ENCODE results near the gene CACNA2D2. TPM values are rescaled to one million over a fixed set of nuclear protein-coding genes. Genes with fewer than 3 reads are reported as not detected.

CACNA2D2 gene
- polyA plus RNA-seq, 1 of the 3 experiments (the other 2 are of a cell fraction), result 1.1 TPM

- peaks cover 0 to 75% of the 10 kb centered on the region in 2 experiments; a peak in 1 of 4 replicates for H3K4me1 ChIP-seq (ENCODE audit: control insufficient read depth in 1 of 2, insufficient read depth in 2 of 2, low read depth in 1 of 2, low read length in 1 of 2)
- H3K9ac ChIP-seq, result no peak overlapping the region
Measured at GRCh38 chr3:50415816-50416215, 87.6 kb downstream of the CACNA2D2 start.

GRCh38 chr3:50415061-50415460 lies 88.4 kb downstream of the CACNA2D2 start:
- peak overlapping the region in 1 of 2 experiments; percentile 45; a peak in 1 of 4 replicates for H3K27ac ChIP-seq (ENCODE audit: low read depth in 2 of 2, low read length in 1 of 2)
- no peaks in the 10 kb centered on the region for H3K9me2 ChIP-seq
- peaks cover 0 to 74% of the 10 kb centered on the region in 2 experiments; a peak in 1 of 4 replicates for H3K4me1 ChIP-seq (ENCODE audit: control insufficient read depth in 1 of 2, insufficient read depth in 2 of 2, low read depth in 1 of 2, low read length in 1 of 2)
- no peak overlapping the region for H3K9ac ChIP-seq
- H3K9me3 ChIP-seq, result no peaks in the 10 kb centered on the region
- DNase-seq, result no peak
- no peaks in the 10 kb centered on the region for H3K79me2 ChIP-seq (ENCODE audit: insufficient read depth)
- no peaks in the 10 kb centered on the region for H3F3A ChIP-seq (replicated peaks; ENCODE audit: insufficient read depth)
- TF ChIP-seq MEF2A (IDR thresholded peaks at IDR 0.05; ENCODE audit: borderline replicate concordance, low read depth), result no peak
- TF ChIP-seq MAX (IDR thresholded peaks at IDR 0.05; ENCODE audit: low read depth), result no peak
- TF ChIP-seq GATA2 (CRISPR knock-in tag; IDR thresholded peaks at IDR 0.05), result no peak
- no peak for TF ChIP-seq FOXJ3 (CRISPR knock-in tag; IDR thresholded peaks at IDR 0.05)
- no peak for TF ChIP-seq NRF1 (IDR thresholded peaks at IDR 0.05; ENCODE audit: low read depth, low read length)
- TF ChIP-seq SMC3 (IDR thresholded peaks at IDR 0.05; ENCODE audit: low read depth, low read length), result no peak
- TF ChIP-seq NFIC (IDR thresholded peaks at IDR 0.05; ENCODE audit: borderline replicate concordance), result no peak
- TF ChIP-seq RFX5 (IDR thresholded peaks at IDR 0.05; ENCODE audit: low read length), result no peak
- no peak for TF ChIP-seq REST (IDR thresholded peaks at IDR 0.05; ENCODE audit: low read depth, low read length)
- no peak for TF ChIP-seq JUND (IDR thresholded peaks at IDR 0.05)
- CTCF ChIA-PET, result interaction anchor here (2.6 to 6.5 kb wide), 2 partner anchors 12 to 29 kb away, joined by 9 to 43 read pairs; no protein-coding TSS in a partner anchor
- no peaks in the 10 kb centered on the region for H3K36me3 ChIP-seq (replicated peaks in 1 of 2; ENCODE audit: control insufficient read depth in 1 of 2, insufficient read depth in 2 of 2, low read length in 1 of 2)
- 54% methylated on average over 2 of the region's 4 CpGs for WGBS (ENCODE audit: low lambda C conversion rate)
- no peak overlapping the region for H3K4me3 ChIP-seq (ENCODE audit: low read depth in 2 of 2, low read length in 1 of 2)
- no peaks in the 10 kb centered on the region for H3K27me3 ChIP-seq (ENCODE audit: insufficient read depth)
- no peak overlapping the region for H3K4me2 ChIP-seq
- H2AFZ ChIP-seq (ENCODE audit: low read depth), result no peak overlapping the region
- H4K20me1 ChIP-seq (ENCODE audit: insufficient read depth), result no peaks in the 10 kb centered on the region
- POLR2A ChIA-PET, result no interaction called here

More at GRCh38 chr3:50415816-50416215, 87.6 kb downstream of the CACNA2D2 start:
- no peak overlapping the region for H3K4me3 ChIP-seq (ENCODE audit: low read depth in 2 of 2, low read length in 1 of 2)
- H3K36me3 ChIP-seq (replicated peaks in 1 of 2; ENCODE audit: control insufficient read depth in 1 of 2, insufficient read depth in 2 of 2, low read length in 1 of 2), result no peaks in the 10 kb centered on the region
- H3K27me3 ChIP-seq (ENCODE audit: insufficient read depth), result no peaks in the 10 kb centered on the region
- H2AFZ ChIP-seq (ENCODE audit: low read depth), result no peak overlapping the region
- H3K9me3 ChIP-seq, result no peaks in the 10 kb centered on the region
- H3K27ac ChIP-seq (ENCODE audit: low read depth in 2 of 2, low read length in 1 of 2), result peak overlapping the region in 1 of 2 experiments; percentile 54; a peak in 1 of 4 replicates
- H4K20me1 ChIP-seq (ENCODE audit: insufficient read depth), result no peaks in the 10 kb centered on the region
- no peak for TF ChIP-seq MEF2A (IDR thresholded peaks at IDR 0.05; ENCODE audit: borderline replicate concordance, low read depth)
- DNase-seq, result no peak
- 70% methylated on average over 5 of the region's 5 CpGs for WGBS (ENCODE audit: low lambda C conversion rate)
- H3K79me2 ChIP-seq (ENCODE audit: insufficient read depth), result no peaks in the 10 kb centered on the region
- ChIA-PET POLR2A (no interaction called here), CTCF (interaction anchor here (0.7 to 6.5 kb wide), 4 partner anchors 12 to 45 kb away, joined by 3 to 43 read pairs (median 6); no protein-coding TSS in a partner anchor)
- no peaks in the 10 kb centered on the region for H3K9me2 ChIP-seq
- H3F3A ChIP-seq (replicated peaks; ENCODE audit: insufficient read depth), result no peaks in the 10 kb centered on the region
- H3K4me2 ChIP-seq, result no peak overlapping the region

Measured in SK-N-SH (cell line).